Measurements from ENCODE around the gene SLC35A5. TPM values are rescaled to one million over a fixed set of nuclear protein-coding genes. Genes with fewer than 3 reads are reported as not detected.

The SLC35A5 gene
- total and polyA plus RNA-seq, 9 of the 15 experiments (the other 6 are each of a cell fraction or from before 2014, with no cell fraction given), result 4.0 to 13.0 (median 9.7) TPM

GRCh38 chr3:112561734-112562529 is at the start of gene SLC35A5, which contains the start of gene ATG3 (continued):
- TF ChIP-seq GATAD2A (IDR thresholded peaks at IDR 0.05) (no peak), TCF7L2 (IDR thresholded peaks at IDR 0.05; ENCODE audit: low read depth, low read length) (no peak), ZNF253 (CRISPR knock-in tag; conservative IDR thresholded peaks at IDR 0.05) (no peak), SETDB1 (IDR thresholded peaks at IDR 0.05; ENCODE audit: low read length) (no peak), FOXA1 (IDR thresholded peaks at IDR 0.05; ENCODE audit: borderline replicate concordance) (no peak), MCM2 (IDR thresholded peaks at IDR 0.05; ENCODE audit: low read depth) (no peak), NFATC3 (IDR thresholded peaks at IDR 0.05) (no peak), EP300 (IDR thresholded peaks at IDR 0.05; ENCODE audit: low read length) (peak; percentile 26; the same call in 1 of the 2 replicates), ZBTB5 (IDR thresholded peaks at IDR 0.05) (no peak), HDAC2 (IDR thresholded peaks at IDR 0.05) (0 out of 2 replicates have a peak, but pooled peaks have one; percentile 30), HDAC8 (tag; IDR thresholded peaks at IDR 0.05) (0 out of 2 replicates have a peak, but pooled peaks have one; percentile 10), RFX7 (CRISPR knock-in tag; IDR thresholded peaks at IDR 0.05) (no peak), TCF3 (CRISPR knock-in tag; IDR thresholded peaks at IDR 0.05) (no peak), LARP7 (IDR thresholded peaks at IDR 0.05) (no peak), ZNF436 (CRISPR knock-in tag; IDR thresholded peaks at IDR 0.05) (no peak), ZFPM2 (CRISPR knock-in tag; IDR thresholded peaks at IDR 0.05) (no peak), TARDBP (IDR thresholded peaks at IDR 0.05) (no peak), RAD21 (CRISPR knock-in tag; conservative IDR thresholded peaks at IDR 0.05 in 1 of 2, IDR thresholded peaks at IDR 0.05 in 1 of 2) (no peak), ZNF561 (CRISPR knock-in tag; conservative IDR thresholded peaks at IDR 0.05) (no peak)
- TF ChIP-seq, protein P1, sequence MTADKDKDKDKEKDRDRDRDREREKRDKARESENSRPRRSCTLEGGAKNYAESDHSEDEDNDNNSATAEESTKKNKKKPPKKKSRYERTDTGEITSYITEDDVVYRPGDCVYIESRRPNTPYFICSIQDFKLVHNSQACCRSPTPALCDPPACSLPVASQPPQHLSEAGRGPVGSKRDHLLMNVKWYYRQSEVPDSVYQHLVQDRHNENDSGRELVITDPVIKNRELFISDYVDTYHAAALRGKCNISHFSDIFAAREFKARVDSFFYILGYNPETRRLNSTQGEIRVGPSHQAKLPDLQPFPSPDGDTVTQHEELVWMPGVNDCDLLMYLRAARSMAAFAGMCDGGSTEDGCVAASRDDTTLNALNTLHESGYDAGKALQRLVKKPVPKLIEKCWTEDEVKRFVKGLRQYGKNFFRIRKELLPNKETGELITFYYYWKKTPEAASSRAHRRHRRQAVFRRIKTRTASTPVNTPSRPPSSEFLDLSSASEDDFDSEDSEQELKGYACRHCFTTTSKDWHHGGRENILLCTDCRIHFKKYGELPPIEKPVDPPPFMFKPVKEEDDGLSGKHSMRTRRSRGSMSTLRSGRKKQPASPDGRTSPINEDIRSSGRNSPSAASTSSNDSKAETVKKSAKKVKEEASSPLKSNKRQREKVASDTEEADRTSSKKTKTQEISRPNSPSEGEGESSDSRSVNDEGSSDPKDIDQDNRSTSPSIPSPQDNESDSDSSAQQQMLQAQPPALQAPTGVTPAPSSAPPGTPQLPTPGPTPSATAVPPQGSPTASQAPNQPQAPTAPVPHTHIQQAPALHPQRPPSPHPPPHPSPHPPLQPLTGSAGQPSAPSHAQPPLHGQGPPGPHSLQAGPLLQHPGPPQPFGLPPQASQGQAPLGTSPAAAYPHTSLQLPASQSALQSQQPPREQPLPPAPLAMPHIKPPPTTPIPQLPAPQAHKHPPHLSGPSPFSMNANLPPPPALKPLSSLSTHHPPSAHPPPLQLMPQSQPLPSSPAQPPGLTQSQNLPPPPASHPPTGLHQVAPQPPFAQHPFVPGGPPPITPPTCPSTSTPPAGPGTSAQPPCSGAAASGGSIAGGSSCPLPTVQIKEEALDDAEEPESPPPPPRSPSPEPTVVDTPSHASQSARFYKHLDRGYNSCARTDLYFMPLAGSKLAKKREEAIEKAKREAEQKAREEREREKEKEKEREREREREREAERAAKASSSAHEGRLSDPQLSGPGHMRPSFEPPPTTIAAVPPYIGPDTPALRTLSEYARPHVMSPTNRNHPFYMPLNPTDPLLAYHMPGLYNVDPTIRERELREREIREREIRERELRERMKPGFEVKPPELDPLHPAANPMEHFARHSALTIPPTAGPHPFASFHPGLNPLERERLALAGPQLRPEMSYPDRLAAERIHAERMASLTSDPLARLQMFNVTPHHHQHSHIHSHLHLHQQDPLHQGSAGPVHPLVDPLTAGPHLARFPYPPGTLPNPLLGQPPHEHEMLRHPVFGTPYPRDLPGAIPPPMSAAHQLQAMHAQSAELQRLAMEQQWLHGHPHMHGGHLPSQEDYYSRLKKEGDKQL (CRISPR knock-in tag; IDR thresholded peaks at IDR 0.05; ENCODE audit: borderline replicate concordance), result no peak
- TF ChIP-seq, protein P2, sequence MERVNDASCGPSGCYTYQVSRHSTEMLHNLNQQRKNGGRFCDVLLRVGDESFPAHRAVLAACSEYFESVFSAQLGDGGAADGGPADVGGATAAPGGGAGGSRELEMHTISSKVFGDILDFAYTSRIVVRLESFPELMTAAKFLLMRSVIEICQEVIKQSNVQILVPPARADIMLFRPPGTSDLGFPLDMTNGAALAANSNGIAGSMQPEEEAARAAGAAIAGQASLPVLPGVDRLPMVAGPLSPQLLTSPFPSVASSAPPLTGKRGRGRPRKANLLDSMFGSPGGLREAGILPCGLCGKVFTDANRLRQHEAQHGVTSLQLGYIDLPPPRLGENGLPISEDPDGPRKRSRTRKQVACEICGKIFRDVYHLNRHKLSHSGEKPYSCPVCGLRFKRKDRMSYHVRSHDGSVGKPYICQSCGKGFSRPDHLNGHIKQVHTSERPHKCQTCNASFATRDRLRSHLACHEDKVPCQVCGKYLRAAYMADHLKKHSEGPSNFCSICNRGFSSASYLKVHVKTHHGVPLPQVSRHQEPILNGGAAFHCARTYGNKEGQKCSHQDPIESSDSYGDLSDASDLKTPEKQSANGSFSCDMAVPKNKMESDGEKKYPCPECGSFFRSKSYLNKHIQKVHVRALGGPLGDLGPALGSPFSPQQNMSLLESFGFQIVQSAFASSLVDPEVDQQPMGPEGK (CRISPR knock-in tag; IDR thresholded peaks at IDR 0.05; ENCODE audit: borderline replicate concordance), result no peak

Measured in K562 (cell line).